ENCODE data around the gene BBS1. TPM values are rescaled to one million over a fixed set of nuclear protein-coding genes. Genes with fewer than 3 reads are reported as not detected.

Gene BBS1
- total and polyA plus RNA-seq, 2 experiments from 2014 or later, result 59.7 to 100 TPM

DNA sequence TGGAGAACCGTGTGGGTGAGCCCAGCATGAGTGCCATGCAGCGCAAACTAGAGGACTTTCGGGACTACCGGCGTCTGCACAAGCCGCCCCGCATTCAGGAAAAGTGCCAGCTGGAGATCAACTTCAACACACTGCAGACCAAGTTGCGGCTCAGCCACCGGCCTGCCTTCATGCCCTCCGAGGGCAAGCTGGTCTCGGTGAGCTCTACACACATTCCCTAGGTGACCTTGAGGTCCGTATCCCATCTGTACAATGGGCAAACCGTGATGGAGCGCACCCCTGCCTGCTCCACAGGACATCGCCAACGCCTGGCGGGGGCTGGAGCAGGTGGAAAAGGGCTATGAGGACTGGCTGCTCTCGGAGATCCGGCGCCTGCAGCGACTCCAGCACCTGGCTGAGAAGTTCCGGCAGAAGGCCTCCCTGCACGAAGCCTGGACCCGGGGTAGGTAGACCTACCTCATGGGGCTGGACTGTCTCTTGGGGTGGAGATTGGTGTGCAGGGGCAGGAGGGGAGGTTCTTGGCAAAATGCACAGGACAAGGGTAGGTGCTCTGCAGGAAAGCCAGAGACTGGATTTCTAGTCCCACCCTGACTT lies 47.4 kb downstream of the BBS1 start:
- no peaks in the 10 kb centered on the region for H3K27me3 ChIP-seq
- H3K9me3 ChIP-seq (ENCODE audit: low read depth), result no peaks in the 10 kb centered on the region
- peaks cover 29% of the 10 kb centered on the region for H3K36me3 ChIP-seq
- H3K4me1 ChIP-seq (ENCODE audit: low read depth), result no peaks in the 10 kb centered on the region
- DNase-seq (ENCODE audit: low read depth in 1 of 2, low spot score in 1 of 2), result no peak
- TF ChIP-seq, protein P1, sequence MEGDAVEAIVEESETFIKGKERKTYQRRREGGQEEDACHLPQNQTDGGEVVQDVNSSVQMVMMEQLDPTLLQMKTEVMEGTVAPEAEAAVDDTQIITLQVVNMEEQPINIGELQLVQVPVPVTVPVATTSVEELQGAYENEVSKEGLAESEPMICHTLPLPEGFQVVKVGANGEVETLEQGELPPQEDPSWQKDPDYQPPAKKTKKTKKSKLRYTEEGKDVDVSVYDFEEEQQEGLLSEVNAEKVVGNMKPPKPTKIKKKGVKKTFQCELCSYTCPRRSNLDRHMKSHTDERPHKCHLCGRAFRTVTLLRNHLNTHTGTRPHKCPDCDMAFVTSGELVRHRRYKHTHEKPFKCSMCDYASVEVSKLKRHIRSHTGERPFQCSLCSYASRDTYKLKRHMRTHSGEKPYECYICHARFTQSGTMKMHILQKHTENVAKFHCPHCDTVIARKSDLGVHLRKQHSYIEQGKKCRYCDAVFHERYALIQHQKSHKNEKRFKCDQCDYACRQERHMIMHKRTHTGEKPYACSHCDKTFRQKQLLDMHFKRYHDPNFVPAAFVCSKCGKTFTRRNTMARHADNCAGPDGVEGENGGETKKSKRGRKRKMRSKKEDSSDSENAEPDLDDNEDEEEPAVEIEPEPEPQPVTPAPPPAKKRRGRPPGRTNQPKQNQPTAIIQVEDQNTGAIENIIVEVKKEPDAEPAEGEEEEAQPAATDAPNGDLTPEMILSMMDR (IDR thresholded peaks at IDR 0.05; ENCODE audit: low read depth, low read length), result no peak
- H3K27ac ChIP-seq, result no peak overlapping the region
- no peak overlapping the region for H3K4me3 ChIP-seq

DNA sequence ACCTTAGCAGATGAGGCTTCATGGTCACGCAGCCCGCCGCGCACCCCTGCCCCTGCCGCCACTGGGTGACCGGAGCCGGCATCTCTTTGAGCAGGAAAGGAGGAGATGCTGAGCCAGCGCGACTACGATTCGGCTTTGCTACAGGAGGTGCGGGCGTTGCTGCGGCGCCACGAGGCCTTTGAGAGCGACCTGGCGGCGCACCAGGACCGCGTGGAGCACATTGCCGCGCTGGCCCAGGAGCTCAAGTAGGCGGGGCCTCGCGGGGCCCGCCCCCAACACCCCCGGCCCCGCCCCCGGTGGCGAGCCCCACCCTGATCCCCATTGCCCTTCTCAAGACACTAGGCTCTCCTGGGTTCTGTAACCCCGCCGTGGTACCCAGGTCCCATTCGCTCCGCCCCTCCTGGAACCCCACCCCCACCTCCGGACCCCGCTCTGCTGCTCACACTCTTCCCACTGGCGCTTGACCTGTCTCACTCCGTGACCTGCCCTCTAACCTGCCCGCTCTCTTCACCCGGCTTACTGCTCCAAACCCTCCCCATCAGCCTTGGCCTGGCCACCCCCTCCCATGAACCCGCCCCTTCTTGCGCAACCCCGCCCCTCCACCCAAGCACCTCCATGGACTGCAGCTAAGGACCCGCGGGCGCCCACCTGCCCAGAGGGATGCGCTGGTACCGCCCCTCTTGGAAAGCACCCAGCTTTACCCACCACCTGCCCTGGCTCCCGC lies 48.9 kb downstream of the BBS1 start:
- Histone ChIP-seq H3K27ac (no peak overlapping the region), H3K27me3 (no peaks in the 10 kb centered on the region), H3K36me3 (peaks cover 29% of the 10 kb centered on the region), H3K9me3 (ENCODE audit: low read depth) (no peaks in the 10 kb centered on the region), H3K4me3 (no peak overlapping the region), H3K4me1 (ENCODE audit: low read depth) (no peaks in the 10 kb centered on the region)
- DNase-seq (ENCODE audit: low read depth in 1 of 2, low spot score in 1 of 2), result peak in 1 of 2 donors; percentile 55
- TF ChIP-seq, protein P1 (IDR thresholded peaks at IDR 0.05; ENCODE audit: low read depth, low read length), result no peak

DNA sequence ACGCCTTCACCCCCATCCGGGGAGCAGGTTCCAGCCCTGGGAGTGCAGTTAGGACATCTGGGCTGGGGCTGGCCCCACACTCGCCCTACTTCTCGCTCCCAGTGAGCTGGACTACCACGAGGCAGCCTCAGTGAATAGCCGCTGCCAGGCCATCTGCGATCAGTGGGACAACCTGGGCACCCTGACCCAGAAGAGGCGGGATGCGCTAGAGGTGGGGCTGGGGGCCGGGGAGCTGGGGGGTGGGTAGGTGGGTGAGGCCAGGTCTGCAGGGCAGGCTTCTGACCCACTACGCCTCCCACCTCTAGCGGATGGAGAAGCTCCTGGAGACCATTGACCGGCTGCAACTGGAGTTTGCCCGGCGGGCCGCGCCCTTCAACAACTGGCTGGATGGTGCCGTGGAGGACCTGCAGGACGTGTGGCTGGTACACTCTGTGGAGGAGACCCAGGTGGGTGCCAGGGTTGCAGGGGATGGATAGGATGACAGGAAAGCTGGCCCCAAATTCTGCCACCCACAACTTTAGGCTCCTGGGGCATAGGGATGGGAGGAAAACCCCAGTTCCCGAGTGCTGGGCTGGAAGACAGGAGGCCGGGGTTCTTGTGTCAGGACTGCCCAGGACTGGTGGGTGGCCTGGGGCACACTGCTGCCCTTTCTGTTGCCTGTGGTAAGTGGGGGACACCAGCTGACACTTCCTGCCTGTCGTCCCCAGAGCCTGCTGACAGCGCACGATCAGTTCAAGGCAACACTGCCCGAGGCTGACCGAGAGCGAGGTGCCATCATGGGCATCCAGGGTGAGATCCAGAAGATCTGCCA lies 49.6 kb downstream of the BBS1 start:
- TF ChIP-seq, protein P1 (IDR thresholded peaks at IDR 0.05; ENCODE audit: low read depth, low read length), result no peak
- no peaks in the 10 kb centered on the region for H3K4me1 ChIP-seq (ENCODE audit: low read depth)
- no peaks in the 10 kb centered on the region for H3K27me3 ChIP-seq
- peaks cover 29% of the 10 kb centered on the region for H3K36me3 ChIP-seq
- no peak for DNase-seq (ENCODE audit: low read depth in 1 of 2, low spot score in 1 of 2)
- H3K27ac ChIP-seq, result no peak overlapping the region
- no peaks in the 10 kb centered on the region for H3K9me3 ChIP-seq (ENCODE audit: low read depth)
- no peak overlapping the region for H3K4me3 ChIP-seq

DNA sequence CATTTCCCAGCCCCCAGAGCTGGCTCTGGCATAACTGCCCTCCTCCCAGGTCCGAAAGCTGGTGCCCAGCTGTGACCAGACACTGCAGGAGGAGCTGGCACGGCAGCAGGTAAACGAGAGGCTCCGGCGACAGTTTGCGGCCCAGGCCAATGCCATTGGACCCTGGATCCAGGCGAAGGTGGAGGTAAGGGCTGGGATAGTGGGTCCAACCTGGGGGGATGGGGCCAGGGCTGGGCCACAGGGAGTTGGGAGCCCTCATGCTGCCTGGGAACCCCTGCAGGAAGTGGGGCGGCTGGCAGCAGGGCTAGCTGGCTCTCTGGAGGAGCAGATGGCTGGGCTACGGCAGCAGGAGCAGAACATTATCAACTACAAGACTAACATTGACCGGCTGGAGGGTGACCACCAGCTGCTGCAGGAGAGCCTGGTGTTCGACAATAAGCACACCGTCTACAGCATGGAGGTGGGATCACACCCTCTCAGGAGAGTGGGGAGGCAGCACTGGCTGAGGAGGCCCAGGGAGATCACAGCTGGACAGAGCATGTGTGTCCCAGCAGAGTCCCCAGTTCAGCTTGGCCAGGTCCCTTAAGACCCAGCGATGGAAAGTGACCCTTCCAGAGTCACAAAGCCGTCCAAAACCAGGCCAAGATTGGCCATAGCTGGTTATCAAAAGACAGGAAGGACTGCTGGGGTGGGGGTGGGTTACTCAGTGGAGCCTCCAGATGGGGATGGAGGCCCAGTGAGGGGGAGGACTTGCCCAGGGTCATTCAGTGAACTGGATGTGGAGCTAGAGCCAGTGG lies 50.9 kb downstream of the BBS1 start:
- Histone ChIP-seq H3K4me1 (ENCODE audit: low read depth) (no peaks in the 10 kb centered on the region), H3K9me3 (ENCODE audit: low read depth) (no peaks in the 10 kb centered on the region), H3K36me3 (peaks cover 29% of the 10 kb centered on the region), H3K27ac (no peak overlapping the region), H3K4me3 (no peak overlapping the region), H3K27me3 (no peaks in the 10 kb centered on the region)
- no peak for DNase-seq (ENCODE audit: low read depth in 1 of 2, low spot score in 1 of 2)
- TF ChIP-seq, protein P1 (IDR thresholded peaks at IDR 0.05; ENCODE audit: low read depth, low read length), result no peak

DNA sequence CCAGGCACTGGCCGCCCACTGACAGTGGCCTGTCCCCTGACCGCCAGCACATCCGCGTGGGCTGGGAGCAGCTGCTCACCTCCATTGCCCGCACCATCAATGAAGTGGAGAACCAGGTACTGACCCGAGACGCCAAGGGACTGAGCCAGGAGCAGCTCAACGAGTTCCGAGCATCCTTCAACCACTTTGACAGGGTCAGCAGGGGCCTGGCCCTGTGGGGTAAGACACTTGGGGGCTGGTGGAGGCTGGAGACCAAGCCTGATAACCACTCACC lies 51.5 kb downstream of the BBS1 start:
- Histone ChIP-seq H3K27me3 (no peaks in the 10 kb centered on the region), H3K4me3 (no peak overlapping the region), H3K36me3 (peaks cover 29% of the 10 kb centered on the region), H3K9me3 (ENCODE audit: low read depth) (no peaks in the 10 kb centered on the region), H3K4me1 (ENCODE audit: low read depth) (no peaks in the 10 kb centered on the region), H3K27ac (no peak overlapping the region)
- TF ChIP-seq, protein P1 (IDR thresholded peaks at IDR 0.05; ENCODE audit: low read depth, low read length), result no peak
- DNase-seq (ENCODE audit: low read depth in 1 of 2, low spot score in 1 of 2), result no peak

All from cardiac muscle cell (in vitro differentiated cells and primary cell).